NCI-H748 (cell line): ENCODE results near the gene FIBCD1.
A peak's percentile ranks its signal among the peaks of the same experiment; 100 is the strongest.

ENCODE experiments used
- DNase-seq: peaks from one replicate; lab custom pipeline; 2025; ENCODE audit not compliant: unreplicated experiment; lab: John Stamatoyannopoulos, UW

FIBCD1 gene, protein sequence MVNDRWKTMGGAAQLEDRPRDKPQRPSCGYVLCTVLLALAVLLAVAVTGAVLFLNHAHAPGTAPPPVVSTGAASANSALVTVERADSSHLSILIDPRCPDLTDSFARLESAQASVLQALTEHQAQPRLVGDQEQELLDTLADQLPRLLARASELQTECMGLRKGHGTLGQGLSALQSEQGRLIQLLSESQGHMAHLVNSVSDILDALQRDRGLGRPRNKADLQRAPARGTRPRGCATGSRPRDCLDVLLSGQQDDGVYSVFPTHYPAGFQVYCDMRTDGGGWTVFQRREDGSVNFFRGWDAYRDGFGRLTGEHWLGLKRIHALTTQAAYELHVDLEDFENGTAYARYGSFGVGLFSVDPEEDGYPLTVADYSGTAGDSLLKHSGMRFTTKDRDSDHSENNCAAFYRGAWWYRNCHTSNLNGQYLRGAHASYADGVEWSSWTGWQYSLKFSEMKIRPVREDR

DNA sequence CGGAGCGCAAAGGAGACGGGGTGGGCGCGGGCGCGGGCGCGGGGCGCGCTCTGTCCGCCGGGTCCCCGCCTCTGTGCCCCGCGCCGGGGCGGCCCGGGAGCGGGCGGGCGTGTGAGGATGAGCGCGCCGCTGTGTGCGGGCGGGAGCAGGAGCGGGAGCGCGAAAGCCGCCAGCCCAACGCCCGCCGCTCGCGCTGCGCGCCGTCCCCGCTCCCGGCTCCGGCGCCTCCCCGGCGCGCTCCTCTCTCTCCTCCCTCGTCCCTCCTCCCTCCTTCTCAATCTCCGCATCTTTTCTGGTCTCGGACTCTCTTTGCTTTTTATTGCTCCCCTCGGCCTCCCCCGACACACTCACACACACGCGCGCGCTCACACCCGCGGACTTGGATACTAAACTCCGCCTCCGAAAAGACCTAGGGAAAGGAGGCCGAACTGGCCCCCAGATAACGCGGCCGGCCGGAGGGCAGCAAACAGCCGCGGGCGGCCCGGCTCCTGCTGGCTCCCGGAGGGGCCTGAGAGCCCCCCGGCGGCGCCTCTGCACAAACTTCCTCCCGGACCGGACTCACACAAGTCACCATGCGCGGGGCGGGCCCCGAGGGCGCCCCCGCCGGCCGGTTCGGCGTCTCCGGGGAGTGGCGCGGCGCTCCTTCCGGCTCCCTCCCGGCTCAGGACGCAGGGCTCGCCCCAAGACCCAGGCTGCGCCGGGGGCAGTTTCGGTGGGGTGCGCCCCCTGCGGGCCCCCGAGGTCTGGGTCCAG lies at the start of gene FIBCD1:
FIBCD1 (minus strand) TSS at position 596 of the 753 bp plus-strand sequence. CDS start 640 bp downstream, outside the sequence.
- DNase-seq, result peak; percentile 72

- DNase-seq, result no peak
Measured at GRCh38 chr9:130988400-130988747, 49.3 kb upstream of the FIBCD1 start.

- DNase-seq, result no peak
Measured at GRCh38 chr9:130987738-130988399, 48.8 kb upstream of the FIBCD1 start.

GRCh38 chr9:130987054-130987453 lies 48.0 kb upstream of the FIBCD1 start:
- DNase-seq, result no peak

GRCh38 chr9:130986356-130986965 lies 47.4 kb upstream of the FIBCD1 start:
- peak; percentile 19 for DNase-seq

DNA sequence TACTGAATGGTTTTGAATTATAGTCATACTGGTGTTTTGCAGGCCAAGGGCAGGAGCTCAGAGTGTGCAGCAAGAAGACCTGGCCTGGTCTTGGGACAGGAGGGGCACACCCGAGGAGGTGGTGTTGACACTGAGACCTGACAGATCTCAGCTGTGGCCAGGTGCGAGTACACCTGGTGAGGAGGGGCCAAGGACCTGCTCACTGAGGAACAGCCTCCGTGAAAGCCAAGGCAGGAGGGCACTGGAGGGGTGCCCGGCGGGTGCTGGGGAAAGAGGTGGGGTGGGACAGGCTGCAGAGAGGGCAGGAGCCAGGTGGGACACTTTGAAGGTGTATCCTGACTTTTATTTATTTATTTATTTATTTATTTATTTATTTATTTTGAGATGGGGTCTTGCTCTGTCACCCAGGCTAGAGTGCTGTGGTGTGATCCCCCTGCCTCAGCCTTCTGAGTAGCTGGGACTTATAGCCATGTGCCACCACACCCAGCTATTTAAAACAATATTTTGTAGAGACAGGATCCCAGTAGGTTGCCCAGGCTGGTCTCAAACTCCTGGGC lies 46.6 kb upstream of the FIBCD1 start:
- DNase-seq, result no peak

- no peak for DNase-seq
Measured at GRCh38 chr9:130985029-130985428, 46.0 kb upstream of the FIBCD1 start.

GRCh38 chr9:130984521-130984920 lies 45.5 kb upstream of the FIBCD1 start:
- no peak for DNase-seq

DNA sequence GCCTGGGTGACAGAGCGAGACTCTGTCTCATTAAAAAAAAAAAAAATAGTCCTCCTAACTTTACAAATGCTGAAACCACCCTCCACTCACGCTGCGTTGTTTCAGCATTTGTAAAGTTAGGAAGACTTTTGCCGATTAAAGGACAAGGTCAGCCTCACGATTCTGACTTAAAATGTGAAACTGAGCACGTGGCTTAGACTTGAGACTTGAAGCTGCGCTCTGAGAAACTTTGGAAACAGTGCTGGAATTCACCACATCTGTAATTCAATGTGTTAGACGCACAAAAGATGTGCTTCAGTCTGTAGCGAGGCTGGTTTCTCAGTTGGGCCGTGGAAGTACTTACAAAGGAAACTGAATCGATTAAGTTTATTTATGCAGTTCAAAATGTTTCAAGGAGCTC lies 44.9 kb upstream of the FIBCD1 start:
- no peak for DNase-seq

- no peak for DNase-seq
Measured at GRCh38 chr9:130983359-130983670, 44.3 kb upstream of the FIBCD1 start.

DNA sequence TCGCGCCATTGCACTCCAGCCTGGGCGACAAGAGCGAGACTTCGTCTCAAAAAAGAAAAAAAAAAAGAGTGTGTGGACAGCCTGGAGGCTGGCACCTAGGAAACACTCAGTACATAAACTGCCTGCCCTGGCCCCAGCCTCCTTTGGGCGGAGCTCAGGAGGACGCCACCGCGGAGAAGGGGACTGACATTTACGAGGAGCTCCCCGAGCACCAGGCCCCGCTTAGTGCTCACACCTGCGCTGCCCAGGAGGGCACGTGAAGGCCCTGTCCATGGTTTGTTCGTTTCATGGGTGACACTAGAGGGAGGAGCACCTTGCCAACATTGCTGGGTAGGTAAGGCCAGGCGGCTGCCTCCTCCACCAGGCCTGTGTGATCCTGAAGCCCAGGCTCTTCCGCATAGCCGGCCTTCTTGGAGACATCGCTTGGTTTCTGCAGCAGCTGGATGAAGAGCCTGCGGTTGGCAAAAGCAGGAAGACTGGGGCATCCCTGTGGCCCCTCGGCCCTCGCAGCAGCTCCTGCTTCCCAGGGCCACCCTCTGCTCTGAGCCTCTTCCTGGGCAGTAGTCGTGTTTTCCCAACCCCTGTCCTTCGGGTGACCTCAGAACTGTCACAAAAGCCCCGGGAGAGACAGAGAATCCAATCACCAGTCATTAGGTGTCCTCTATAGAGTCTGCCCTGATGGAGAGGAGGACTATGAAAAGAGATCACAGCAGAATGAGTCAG lies 43.8 kb upstream of the FIBCD1 start:
- no peak for DNase-seq

DNA sequence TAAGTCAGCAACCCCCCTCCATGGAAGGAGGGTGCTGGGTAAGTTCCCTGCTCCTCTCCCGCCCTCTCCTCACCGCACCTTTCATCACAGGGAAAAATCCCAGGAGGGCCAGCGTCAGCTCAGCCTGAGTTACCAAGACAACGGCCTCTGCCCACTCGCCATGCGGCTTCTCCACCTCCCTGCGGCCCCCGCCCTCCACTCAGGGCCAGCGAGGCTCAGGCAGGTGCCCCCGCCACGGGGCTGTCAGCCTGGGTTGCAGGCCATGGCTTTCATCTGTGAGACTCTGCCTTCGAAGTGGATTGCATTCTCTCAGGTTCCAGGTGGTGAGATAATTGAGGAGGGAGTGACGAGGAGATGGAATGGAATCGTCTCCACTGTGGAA lies 42.7 kb upstream of the FIBCD1 start:
- DNase-seq, result peak; percentile 63

GRCh38 chr9:130981002-130981755 lies 42.1 kb upstream of the FIBCD1 start:
- no peak for DNase-seq

- DNase-seq, result no peak
Measured at GRCh38 chr9:130980526-130980925, 41.5 kb upstream of the FIBCD1 start.

GRCh38 chr9:130979591-130980385 lies 40.7 kb upstream of the FIBCD1 start:
- DNase-seq, result no peak

DNA sequence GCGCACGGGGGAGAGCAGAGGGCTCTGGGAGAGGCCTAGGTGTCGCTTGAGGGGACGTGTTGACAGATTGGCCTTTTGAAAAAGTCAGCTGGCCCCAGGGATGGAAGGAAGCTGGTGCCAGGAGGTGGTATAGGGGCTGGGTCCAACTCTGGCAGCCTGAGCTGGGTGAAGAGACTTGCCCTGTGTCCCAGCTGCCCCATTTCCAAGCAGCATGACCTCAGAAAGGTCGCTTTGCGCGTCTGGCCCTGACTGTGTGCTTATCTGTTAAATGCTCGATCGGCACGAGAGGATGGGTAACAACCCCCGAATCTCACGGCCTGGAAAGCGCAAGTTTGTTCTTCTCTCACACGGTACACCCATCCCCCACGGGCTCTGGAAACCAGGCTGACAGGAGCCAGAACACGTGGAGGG lies 38.8 kb upstream of the FIBCD1 start:
- no peak for DNase-seq

GRCh38 chr9:130975932-130976841 lies 37.1 kb upstream of the FIBCD1 start:
- no peak for DNase-seq

- DNase-seq, result no peak
Measured at GRCh38 chr9:130975156-130975555, 36.1 kb upstream of the FIBCD1 start.
